Measurements from ENCODE around the gene GALP.

- TF ChIP-seq CTCF (IDR thresholded peaks at IDR 0.05; ENCODE audit: low read depth, low read length) (no peak), EZH2phosphoT487 (IDR thresholded peaks at IDR 0.05; ENCODE audit: low read depth) (no peak)
Observed at GRCh38 chr19:56159622-56160271, 16.1 kb upstream of the GALP start.
